Neural crest cell (in vitro differentiated cells): ENCODE measurements around the gene ADRA2A. TPM values are rescaled to one million over a fixed set of nuclear protein-coding genes. Genes with fewer than 3 reads are reported as not detected.

Experiments used
- DNase-seq: peaks from one replicate; pipeline ENCODE4 v3.0.0; 2021; ENCODE audit warnings: low read depth, mixed read lengths, low spot score
- H3K27ac Mint-ChIP-seq: one replicate; pipeline ENCODE4 v1.8.0; 2021; ENCODE audit warnings: mild to moderate bottlenecking, mixed read lengths; ENCODE audit not compliant: unreplicated experiment
- H3K27me3 Mint-ChIP-seq: 2 replicates; pipeline ENCODE4 v1.8.0; 2021; ENCODE audit warnings: low read depth, mild to moderate bottlenecking, mixed read lengths
- H3K36me3 Mint-ChIP-seq: 2 replicates; pipeline ENCODE4 v1.8.0; 2021; ENCODE audit warnings: low read depth, mild to moderate bottlenecking, mixed read lengths
- H3K4me1 Mint-ChIP-seq: 2 replicates; pipeline ENCODE4 v1.8.0; 2021; ENCODE audit warnings: mixed read lengths
- H3K4me3 Mint-ChIP-seq: one replicate; pipeline ENCODE4 v1.8.0; 2021; ENCODE audit warnings: mild to moderate bottlenecking, mixed read lengths
- H3K9me3 Mint-ChIP-seq: 2 replicates; pipeline ENCODE4 v1.8.0; 2021; ENCODE audit warnings: mixed read lengths
- total RNA-seq: library from RNA; stranded (reverse); gene quantifications from 2 replicates; pipeline ENCODE4 v1.2.1, GENCODE V29; 2021
- TF ChIP-seq, protein P1 (sequence below): fragments of 200-600 bp; sonication (generic); conservative IDR thresholded peaks from 2 replicates; pipeline ENCODE4 v1.5.0; 2021; ENCODE audit warnings: antibody characterized with exemption, mild to moderate bottlenecking

ADRA2A gene
- total RNA-seq, 1 donor from 2014 or later = 0.14 TPM

DNA sequence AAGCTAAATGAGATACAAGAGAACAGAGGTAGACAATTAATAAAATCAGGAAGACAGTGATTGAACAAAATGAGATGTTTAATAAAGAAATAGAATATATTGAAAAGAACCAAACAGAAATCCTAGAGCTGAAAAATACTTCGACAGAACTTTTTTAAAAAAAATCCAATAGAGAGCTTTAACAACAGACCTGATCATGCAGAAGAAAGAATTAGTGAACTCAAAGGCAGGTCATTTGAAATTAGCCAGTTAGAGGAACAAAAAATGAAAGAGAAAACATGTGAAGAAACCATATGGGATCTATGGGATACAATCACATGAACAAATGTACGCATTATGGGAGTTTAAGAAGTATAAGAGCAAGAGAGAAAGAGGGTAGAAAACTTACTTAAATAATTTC lies 37.3 kb upstream of the ADRA2A start:
- no peak overlapping the region for H3K27ac Mint-ChIP-seq
- TF ChIP-seq, protein P1, sequence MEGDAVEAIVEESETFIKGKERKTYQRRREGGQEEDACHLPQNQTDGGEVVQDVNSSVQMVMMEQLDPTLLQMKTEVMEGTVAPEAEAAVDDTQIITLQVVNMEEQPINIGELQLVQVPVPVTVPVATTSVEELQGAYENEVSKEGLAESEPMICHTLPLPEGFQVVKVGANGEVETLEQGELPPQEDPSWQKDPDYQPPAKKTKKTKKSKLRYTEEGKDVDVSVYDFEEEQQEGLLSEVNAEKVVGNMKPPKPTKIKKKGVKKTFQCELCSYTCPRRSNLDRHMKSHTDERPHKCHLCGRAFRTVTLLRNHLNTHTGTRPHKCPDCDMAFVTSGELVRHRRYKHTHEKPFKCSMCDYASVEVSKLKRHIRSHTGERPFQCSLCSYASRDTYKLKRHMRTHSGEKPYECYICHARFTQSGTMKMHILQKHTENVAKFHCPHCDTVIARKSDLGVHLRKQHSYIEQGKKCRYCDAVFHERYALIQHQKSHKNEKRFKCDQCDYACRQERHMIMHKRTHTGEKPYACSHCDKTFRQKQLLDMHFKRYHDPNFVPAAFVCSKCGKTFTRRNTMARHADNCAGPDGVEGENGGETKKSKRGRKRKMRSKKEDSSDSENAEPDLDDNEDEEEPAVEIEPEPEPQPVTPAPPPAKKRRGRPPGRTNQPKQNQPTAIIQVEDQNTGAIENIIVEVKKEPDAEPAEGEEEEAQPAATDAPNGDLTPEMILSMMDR = no peak
- H3K4me1 Mint-ChIP-seq = no peaks in the 10 kb centered on the region
- H3K9me3 Mint-ChIP-seq = peaks cover 14% of the 10 kb centered on the region
- no peak for DNase-seq
- no peak overlapping the region for H3K4me3 Mint-ChIP-seq
- no peaks in the 10 kb centered on the region for H3K27me3 Mint-ChIP-seq
- H3K36me3 Mint-ChIP-seq = peaks cover 12% of the 10 kb centered on the region

DNA sequence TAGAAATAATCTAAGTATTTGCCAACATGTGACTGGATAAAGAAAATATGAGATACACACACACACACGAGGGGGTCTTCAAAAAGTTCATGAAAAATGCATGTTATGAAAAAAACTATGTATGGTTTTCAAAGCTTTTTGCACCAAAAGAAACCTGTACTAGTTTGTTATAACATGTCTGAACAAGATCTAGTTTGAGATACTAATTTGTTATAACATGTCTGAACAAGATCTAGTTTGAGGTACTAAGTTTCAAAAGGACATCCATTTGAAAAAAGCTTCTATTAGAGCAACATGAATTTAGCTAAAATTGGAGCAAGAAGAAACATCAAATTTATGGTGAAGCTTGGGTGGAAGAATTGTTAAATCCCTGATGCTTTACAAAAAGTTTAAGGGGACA lies 19.8 kb upstream of the ADRA2A start:
- Mint-ChIP-seq H3K27ac (no peak overlapping the region), H3K9me3 (peaks cover 16% of the 10 kb centered on the region), H3K4me3 (no peak overlapping the region), H3K27me3 (peaks cover 9% of the 10 kb centered on the region), H3K36me3 (no peaks in the 10 kb centered on the region), H3K4me1 (no peaks in the 10 kb centered on the region)
- no peak for DNase-seq
- TF ChIP-seq, protein P1 = no peak

DNA sequence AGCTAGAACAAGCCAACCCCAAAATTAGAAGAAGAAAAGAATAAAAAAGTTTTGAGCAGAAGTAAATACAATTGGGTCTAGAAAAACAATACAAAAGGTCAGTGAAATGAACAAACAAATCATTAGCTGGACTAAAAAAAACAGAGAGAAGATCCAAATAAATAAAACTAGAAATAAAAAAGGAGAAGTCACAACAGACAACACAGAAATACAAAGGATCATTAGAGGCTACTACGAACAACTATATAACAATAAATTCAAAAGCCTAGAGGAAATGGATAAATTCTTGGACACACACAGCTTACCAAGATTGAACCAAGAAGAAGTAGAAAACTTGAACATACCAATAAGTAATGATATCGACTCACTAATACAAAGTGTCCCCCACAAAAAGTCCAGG lies 13.4 kb upstream of the ADRA2A start:
- Mint-ChIP-seq H3K4me3 (no peak overlapping the region), H3K36me3 (no peaks in the 10 kb centered on the region), H3K4me1 (no peaks in the 10 kb centered on the region), H3K27ac (no peak overlapping the region), H3K9me3 (peaks cover 6% of the 10 kb centered on the region), H3K27me3 (peaks cover 46% of the 10 kb centered on the region)
- TF ChIP-seq, protein P1 = no peak
- no peak for DNase-seq

DNA sequence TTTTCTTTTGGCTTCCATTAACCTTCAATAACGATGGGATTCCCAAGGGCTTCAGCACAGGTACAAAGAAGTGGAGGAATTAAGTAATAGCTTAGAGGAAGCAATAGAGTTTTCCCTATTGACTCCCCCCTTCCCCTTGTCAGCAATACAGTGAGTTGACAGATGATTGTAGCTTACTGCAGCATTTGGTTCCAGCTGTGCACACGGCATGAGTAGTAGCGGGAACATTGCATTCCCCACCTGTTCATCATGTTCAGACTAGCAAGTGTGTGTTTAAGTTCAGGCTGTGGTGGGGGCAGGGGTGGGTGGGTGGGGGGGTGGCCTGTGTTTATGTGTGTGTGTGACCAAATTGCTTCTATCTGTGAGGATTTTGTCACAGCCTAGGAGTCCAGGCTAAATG lies 4.6 kb upstream of the ADRA2A start:
- Mint-ChIP-seq H3K4me3 (no peak overlapping the region), H3K4me1 (no peaks in the 10 kb centered on the region), H3K36me3 (no peaks in the 10 kb centered on the region), H3K9me3 (no peaks in the 10 kb centered on the region), H3K27ac (no peak overlapping the region), H3K27me3 (peaks cover 68% of the 10 kb centered on the region)
- DNase-seq = no peak
- TF ChIP-seq, protein P1 = no peak

DNA sequence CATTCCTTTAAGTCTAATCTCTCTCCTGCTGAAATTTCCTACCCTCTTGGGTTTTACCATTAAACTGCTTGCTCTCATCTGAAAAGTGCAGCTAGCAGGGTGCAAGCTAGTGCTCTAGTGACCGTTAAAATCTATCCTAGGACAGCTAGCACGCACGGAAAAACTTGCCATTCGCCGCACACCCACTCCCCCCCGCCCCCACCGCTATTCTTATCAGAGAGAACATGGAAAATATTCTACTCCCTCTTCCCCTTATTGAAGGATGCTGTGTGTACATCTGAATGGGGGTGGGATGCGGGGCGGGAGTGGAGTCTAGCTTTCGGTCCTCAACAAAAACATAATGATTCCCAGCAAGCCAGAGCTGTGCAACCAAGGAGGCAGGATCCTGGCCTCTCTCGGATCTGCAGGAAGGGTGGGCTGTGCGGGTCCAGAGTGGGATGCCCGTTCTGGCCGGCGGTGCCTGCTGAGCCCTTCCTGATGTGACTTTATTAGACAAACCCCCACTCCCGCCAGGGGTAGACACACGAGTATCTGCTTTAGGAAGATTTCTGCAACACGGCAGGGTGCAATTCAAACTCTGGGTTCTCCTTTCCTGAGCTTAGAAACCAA lies 1.1 kb upstream of the ADRA2A start:
- H3K27me3 Mint-ChIP-seq = peaks cover 84% of the 10 kb centered on the region
- H3K4me3 Mint-ChIP-seq = peak overlapping the region; percentile 80
- H3K27ac Mint-ChIP-seq = no peak overlapping the region
- H3K36me3 Mint-ChIP-seq = no peaks in the 10 kb centered on the region
- no peaks in the 10 kb centered on the region for H3K4me1 Mint-ChIP-seq
- no peak for DNase-seq
- TF ChIP-seq, protein P1 = no peak
- no peaks in the 10 kb centered on the region for H3K9me3 Mint-ChIP-seq
